Mesendoderm (in vitro differentiated cells): ENCODE data around the gene CDKN2D. TPM values are rescaled to one million over a fixed set of nuclear protein-coding genes. Genes with fewer than 3 reads are reported as not detected.
A peak's percentile ranks its signal among the peaks of the same experiment; 100 is the strongest.

ENCODE experiments used
- DNase-seq: peaks from one replicate; pipeline ENCODE4 v3.0.0; 2013
- H2AK5ac ChIP-seq: 2 replicates; pipeline ENCODE4 v1.6.1; 2013; ENCODE audit warnings: low read length, inconsistent platforms
- H2BK120ac ChIP-seq: 2 replicates; pipeline ENCODE4 v1.6.1; 2013; ENCODE audit warnings: low read depth, mild to moderate bottlenecking, low read length, moderate library complexity, mixed read lengths
- H2BK15ac ChIP-seq: replicated peaks from 2 replicates; pipeline ENCODE4 v1.6.1; 2013; ENCODE audit warnings: low read depth, mild to moderate bottlenecking, moderate library complexity
- H2BK5ac ChIP-seq: 2 replicates; pipeline ENCODE4 v1.6.1; 2013; ENCODE audit warnings: low read length, inconsistent platforms
- H3K18ac ChIP-seq: 2 replicates; pipeline ENCODE4 v1.6.1; 2013; ENCODE audit warnings: mild to moderate bottlenecking, low read length, mixed read lengths
- H3K23ac ChIP-seq: one replicate; pipeline ENCODE4 v1.6.1; 2013; ENCODE audit warnings: low read length
- H3K27ac ChIP-seq: 2 replicates; pipeline ENCODE4 v1.5.1; 2013; ENCODE audit warnings: low read depth, mild to moderate bottlenecking, inconsistent platforms, low read length, moderate library complexity
- H3K27me3 ChIP-seq: 2 replicates; pipeline ENCODE4 v1.6.1; 2013; ENCODE audit warnings: low read length, control low read depth, mild to moderate bottlenecking, inconsistent platforms; ENCODE audit not compliant: insufficient read depth, poor library complexity
- H3K36me3 ChIP-seq: 2 replicates; pipeline ENCODE4 v1.6.1; 2013; ENCODE audit warnings: low read length, inconsistent platforms; ENCODE audit not compliant: control insufficient read depth, insufficient read depth
- H3K4ac ChIP-seq: one replicate; pipeline ENCODE4 v1.6.1; 2013; ENCODE audit warnings: low read depth, mild to moderate bottlenecking, low read length, moderate library complexity
- H3K4me1 ChIP-seq: 2 replicates; pipeline ENCODE4 v1.6.1; 2013; ENCODE audit warnings: low read depth, low read length, inconsistent platforms; ENCODE audit not compliant: control insufficient read depth
- H3K4me2 ChIP-seq: 2 replicates; pipeline ENCODE4 v1.6.1; 2013; ENCODE audit warnings: low read length
- H3K4me3 ChIP-seq: 2 replicates; pipeline ENCODE4 v1.5.1; 2013; ENCODE audit warnings: mild to moderate bottlenecking, low read length
- H3K56ac ChIP-seq: one replicate; pipeline ENCODE4 v1.6.1; 2013; ENCODE audit warnings: low read length
- H3K79me1 ChIP-seq: 2 replicates; pipeline ENCODE4 v1.6.1; 2013; ENCODE audit warnings: low read length, inconsistent platforms
- H3K79me2 ChIP-seq: 2 replicates; pipeline ENCODE4 v1.6.1; 2013; ENCODE audit warnings: mild to moderate bottlenecking, low read length; ENCODE audit not compliant: control insufficient read depth, insufficient read depth
- H3K9ac ChIP-seq: 2 replicates; pipeline ENCODE4 v1.6.1; 2013; ENCODE audit warnings: low read length, inconsistent platforms
- H4K5ac ChIP-seq: one replicate; pipeline ENCODE4 v1.6.1; 2013; ENCODE audit warnings: low read length
- H4K8ac ChIP-seq: one replicate; pipeline ENCODE4 v1.6.1; 2013; ENCODE audit warnings: low read depth, mild to moderate bottlenecking, control low read depth, low read length, moderate library complexity
- WGBS: extraction: QIAGEN DNeasy Blood & Tissue Kit; methylation state at CpG from one replicate; pipeline ENCODE4 v1.1.7; 2013; ENCODE audit warnings: low lambda C conversion rate, missing lambda C conversion rate; ENCODE audit not compliant: insufficient coverage; ENCODE audit errors: extremely low coverage; 5-methylcytosine and 5-hydroxymethylcytosine counted together
- small RNA-seq: library from polyadenylated mRNA; stranded (forward); fragments of <200 nt; extraction: miRNeasy Mini kit (QIAGEN cat#:217004); gene quantifications from one replicate; pipeline ENCODE3, GENCODE V24; 2013; ENCODE audit not compliant: insufficient read depth

Gene CDKN2D

DNA sequence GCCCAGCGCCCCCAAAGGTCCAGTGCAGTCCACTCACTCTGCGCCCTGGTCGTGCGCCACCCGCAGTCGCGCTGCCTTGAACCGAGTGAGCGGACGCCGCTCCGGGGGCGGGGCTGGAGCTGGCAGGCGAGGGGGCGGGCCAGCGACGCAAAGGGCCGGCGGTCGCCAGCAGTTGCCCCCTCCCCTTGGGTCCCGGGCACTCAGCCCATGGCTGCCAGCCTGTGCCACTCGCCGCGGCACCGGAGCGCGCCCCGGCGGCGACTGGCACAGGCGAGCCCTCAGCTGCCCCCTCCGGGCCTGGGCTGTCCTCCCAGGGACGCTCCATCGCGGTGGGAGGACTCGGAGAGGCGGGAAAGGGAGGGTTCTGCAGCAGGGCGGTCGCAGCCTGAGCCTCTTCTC lies 51.4 kb downstream of the CDKN2D start, which contains the start of gene S1PR5:
Gene S1PR5 (minus strand): TSS at position 87 of the 399 bp plus-strand sequence. CDS start 2,436 bp downstream, outside the sequence.
- peak within 1 kb of the TSS; percentile 83 for H3K9ac ChIP-seq
- H3K23ac ChIP-seq = no peak within 1 kb of the TSS
- H3K4ac ChIP-seq = no peak within 1 kb of the TSS
- no peaks in the 10 kb centered on the region for H3K27me3 ChIP-seq
- H2BK15ac ChIP-seq = no peak within 1 kb of the TSS
- peak within 1 kb of the TSS; percentile 45 for H3K4me2 ChIP-seq
- H4K8ac ChIP-seq = no peak within 1 kb of the TSS
- no peak within 1 kb of the TSS for H3K27ac ChIP-seq
- H3K4me3 ChIP-seq = peak within 1 kb of the TSS; percentile 73
- no CpG with 5 or more reads among the region's 39 CpGs for WGBS
- DNase-seq = peak; percentile 58
- H3K79me2 ChIP-seq = no peaks in the 10 kb centered on the region
- H3K4me1 ChIP-seq = peaks cover 3% of the 10 kb centered on the region
- no peak within 1 kb of the TSS for H2AK5ac ChIP-seq
- H3K79me1 ChIP-seq = no peaks in the 10 kb centered on the region
- H2BK5ac ChIP-seq = no peak within 1 kb of the TSS
- no peak within 1 kb of the TSS for H2BK120ac ChIP-seq
- peak within 1 kb of the TSS; percentile 12 for H3K18ac ChIP-seq
- no peaks in the 10 kb centered on the region for H3K36me3 ChIP-seq
- H4K5ac ChIP-seq = no peak within 1 kb of the TSS
- peak within 1 kb of the TSS; percentile 93 for H3K56ac ChIP-seq

DNA sequence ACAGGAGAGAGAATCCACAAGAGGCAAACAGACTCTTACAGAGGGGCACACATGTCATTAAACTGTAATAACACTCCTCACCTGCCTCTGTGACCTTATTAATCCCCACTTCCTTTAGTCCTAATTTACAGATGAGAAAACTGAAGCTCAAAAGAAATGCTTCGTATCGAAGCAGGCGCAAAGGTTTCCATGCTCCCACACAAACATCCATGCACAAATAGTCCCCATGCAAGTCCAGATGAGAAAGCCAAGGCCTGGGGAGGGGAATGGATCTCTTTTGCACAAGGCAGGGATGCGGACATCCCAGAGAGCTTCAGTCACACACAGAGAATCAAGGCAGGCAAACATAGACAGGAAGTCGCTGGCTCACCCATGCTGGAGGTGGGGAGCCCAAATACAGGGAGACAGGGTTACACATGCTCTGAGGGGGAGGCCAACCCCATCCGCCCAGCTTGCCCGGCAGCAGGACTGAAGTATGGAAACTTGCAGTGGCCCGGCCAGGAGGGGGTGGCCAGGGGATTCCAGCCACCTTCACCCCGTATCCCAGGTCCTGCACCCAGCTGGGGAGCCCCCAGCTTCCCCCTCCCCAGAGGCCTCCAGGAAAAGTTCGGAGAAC lies 52.0 kb downstream of the CDKN2D start:
- Histone ChIP-seq H3K79me2 (no peaks in the 10 kb centered on the region), H3K4me3 (peak overlapping the region; percentile 31), H3K79me1 (no peaks in the 10 kb centered on the region), H3K23ac (no peak overlapping the region), H2BK5ac (no peak overlapping the region), H3K27ac (no peak overlapping the region), H2BK15ac (no peak overlapping the region), H2AK5ac (no peak overlapping the region), H4K8ac (no peak overlapping the region), H3K18ac (no peak overlapping the region), H3K36me3 (no peaks in the 10 kb centered on the region), H4K5ac (no peak overlapping the region), H3K56ac (peak overlapping the region; percentile 93), H3K4me1 (peaks cover 3% of the 10 kb centered on the region), H3K4me2 (peak overlapping the region; percentile 45), H3K9ac (peak overlapping the region; percentile 83), H2BK120ac (no peak overlapping the region), H3K27me3 (no peaks in the 10 kb centered on the region), H3K4ac (no peak overlapping the region)
- no peak for DNase-seq
- no CpG with 5 or more reads among the region's 10 CpGs for WGBS

Small RNA genes within 50 kb of the gene (small RNA-seq; reads per million reads assigned to genes)
- not detected for gene MIR1238
- gene RNU7-140P = not detected
